GM19043 (cell line): Measurements from ENCODE around the gene PEX11A.

ENCODE experiments used
- ATAC-seq: cut with Tn5 transposase; IDR thresholded peaks from one replicate; pipeline ENCODE4 v1.9.1; 2021; ENCODE audit warnings: low read depth; ENCODE audit not compliant: unreplicated experiment

The PEX11A gene

DNA sequence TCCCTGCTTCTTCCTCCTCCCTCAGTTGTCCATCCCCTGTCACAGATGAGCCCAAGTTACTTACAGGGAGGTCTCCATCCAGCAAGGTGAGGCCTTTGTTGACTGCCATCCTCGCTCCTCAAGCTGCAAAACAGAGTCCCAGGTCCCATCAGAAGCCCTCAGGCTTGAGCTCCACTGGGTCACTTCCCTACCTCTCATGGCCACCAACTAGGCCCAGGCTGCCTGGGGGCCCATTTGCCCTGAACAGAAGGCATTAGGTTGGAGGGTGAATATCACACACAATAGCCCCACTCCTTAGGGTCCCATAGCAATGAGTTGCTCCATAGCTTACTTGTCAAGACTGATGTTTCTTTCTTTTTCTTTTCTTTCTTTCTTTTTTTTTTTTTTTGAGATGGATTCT lies 13.2 kb downstream of the PEX11A start:
- no peak for ATAC-seq

DNA sequence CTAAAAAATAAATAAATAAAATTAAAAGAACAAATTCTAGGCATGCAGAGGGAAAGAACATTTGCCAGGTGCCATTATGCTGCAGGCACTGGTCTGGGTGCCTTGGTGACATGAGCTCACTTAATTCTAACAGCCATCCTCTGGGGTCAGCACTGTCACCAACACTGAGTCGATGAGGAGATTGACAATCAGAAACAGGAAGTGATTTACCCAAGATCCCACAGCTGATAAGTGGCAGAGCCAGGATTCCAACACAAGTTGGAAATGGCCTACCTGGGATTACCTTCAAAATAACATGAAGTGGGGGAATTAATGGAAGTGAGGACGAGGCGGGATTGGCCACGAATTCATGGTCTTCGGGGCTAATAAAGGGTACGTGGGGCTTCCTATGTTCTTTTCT lies 14.9 kb downstream of the PEX11A start:
- ATAC-seq, result no peak

DNA sequence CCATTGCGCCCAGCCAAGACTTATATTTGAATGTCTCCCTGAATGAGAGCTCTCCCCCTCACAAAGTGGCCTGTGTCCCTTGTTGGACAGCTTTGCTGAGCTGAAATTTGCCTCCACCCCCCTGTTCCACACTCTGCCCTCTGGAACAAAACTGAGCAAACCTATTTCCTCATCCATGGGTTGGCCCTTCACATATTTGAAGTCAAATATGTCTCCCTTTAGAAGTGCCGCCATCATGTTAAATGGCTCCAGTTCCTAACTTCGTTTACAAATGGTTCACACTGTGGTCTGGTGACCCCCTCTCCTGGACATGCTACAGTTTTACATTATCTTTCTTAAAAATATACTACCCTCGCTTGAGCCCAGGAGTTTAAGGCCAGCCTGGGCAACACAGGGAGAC lies 16.0 kb downstream of the PEX11A start:
- no peak for ATAC-seq

DNA sequence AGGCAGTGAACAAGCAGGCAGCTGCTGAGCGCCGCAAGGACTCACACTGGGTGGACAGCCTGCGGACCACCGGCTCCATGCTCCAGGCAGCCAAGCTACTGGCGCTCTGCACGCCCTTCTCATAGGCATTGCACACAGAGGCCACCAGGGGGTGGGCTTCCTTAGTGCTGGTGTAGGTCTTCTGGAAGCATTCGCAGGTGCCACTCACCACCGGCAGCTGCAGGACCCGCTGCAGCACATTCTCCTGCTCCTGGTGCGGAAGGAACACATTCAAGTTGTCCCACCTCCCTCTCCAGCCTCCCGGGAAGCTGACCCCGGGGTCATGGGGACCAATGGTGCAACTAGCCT lies 17.4 kb downstream of the PEX11A start:
- ATAC-seq, result no peak

DNA sequence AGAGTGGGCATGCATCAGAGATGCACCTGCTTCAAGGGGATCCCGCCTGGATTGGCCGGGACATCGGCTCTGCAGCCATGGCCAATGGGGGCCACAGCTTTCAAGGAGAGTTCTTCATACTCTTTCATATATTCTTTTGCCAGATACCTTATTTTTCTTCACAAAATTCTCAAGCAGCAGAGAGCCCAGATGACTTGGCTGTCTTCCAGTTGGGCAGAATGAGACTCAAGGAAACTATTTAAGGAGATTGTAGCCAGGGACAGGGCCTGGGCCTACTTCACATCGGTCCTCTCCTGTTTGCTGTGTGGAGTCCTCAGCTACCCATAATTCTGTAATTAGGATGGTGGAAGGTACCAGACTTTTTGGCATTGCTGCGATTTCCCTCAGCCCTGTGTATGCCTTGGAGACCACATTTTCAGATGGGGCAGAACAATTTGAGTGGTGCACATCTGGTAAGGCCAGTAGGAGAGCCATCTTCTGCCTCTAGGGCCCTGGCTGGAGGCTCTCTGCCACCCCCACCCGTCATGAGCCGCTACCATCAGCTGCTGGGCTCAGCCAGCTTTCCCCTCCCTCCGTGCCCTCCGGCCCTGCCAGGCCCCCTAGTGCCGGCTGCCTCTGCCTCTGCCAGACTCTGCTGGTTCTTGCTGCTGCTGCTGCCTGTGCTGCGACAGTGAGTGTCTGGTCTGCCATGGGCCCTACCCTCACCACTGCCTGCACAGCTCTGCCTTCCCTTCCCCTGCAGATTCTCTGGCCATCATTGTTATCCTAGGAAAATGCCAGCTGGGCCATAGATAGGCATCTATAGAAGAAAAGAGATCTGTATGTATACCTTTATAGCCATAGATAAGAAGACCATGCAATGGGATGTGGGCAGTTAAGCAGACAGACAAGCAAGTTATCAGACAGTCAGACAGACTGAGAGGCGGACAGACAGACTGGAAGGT lies 18.1 kb downstream of the PEX11A start:
- no peak for ATAC-seq

DNA sequence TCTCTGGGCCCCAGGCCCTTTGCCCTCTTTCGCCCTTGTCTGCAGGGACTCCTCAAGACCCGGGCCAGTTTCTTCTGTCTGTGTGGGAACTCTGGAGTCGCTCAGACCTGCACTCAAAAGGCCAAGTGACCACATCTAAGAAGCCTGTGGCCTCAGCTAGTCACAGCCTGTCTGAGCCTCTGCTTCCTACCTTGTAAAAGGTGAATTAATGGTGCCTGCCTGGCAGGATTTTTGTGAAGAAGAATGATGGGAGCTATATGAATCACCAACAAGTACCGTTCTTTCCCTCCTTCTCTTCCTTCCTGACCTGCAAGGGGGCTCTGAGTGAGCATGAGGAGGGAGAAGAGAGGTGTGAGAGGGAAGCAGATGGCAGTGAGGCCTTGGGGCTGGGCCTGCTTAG lies 18.9 kb downstream of the PEX11A start:
- no peak for ATAC-seq

DNA sequence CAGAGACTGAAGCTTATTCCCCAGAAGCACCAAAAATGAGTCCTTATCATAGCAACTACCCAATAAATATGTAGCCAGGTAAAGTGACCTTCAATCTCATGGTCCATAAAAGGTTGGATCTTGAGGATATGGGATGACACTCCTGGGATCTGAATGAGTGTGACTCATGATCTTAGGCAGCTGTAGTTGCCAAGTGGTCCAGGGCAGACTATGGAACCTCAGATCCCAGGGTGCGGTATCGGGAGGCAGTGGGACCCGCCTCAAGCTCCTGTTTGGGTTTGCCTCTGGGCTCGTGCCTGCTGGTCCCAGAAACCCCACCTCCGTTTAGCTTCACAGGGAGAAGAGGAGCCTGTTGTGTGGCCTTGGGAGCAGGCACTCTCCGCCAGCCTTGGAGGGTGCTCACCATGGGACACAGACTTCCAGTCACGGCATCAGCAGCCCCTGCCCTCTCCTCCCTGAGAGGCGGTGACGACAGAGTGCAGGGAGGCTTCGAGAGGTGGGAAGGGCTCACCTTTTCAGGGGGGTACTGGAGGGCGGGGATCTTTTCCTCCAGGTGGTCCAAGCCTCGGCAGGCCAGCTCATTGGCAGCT lies 19.5 kb downstream of the PEX11A start:
- no peak for ATAC-seq

DNA sequence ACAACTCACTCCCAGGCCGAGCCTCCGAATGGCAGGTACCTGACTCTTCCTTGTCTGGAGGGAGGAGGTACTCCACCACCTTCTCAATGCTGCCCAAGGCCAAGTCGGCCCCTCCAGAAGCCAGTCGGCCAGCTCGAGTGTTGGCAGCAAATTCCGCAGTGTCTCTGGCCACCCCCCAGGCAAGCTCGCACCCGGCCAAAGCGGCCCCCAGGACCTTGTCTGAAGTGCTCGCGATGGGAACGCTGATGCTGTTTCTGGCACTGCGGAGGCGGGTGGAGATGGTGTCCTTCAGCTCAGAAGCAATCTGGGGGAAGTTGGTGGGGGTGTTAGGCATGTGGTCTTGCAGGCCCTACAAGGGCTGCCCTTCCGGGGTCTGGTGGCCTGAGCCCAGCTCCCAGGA lies 20.6 kb downstream of the PEX11A start:
- ATAC-seq, result no peak

DNA sequence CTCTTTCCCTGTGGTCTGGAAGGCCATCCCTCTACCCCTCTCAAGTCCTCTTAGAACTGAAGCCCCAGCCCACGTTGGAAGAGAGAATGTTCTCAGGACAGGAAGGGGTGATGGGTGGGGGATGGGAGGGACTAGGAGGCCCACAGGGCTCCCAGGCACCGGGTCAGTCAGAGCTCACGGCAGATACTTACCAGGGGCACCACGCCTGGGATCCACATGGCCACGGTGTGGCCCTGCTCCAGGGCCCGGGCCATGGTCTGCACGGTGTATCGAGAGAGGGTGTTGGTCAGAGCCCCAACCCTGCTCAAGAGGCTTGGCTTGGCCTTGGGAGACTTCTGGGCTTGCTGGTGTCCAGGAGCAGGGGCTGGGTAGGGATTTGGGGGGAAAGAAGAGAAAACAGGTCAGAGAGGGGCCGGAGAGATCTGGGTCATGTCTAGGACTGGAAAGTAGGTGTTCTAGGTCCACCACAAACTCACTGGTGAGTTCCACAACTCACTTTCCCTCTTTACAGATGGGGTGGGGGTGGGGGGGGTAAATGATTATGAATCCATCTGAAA lies 21.2 kb downstream of the PEX11A start:
- ATAC-seq, result no peak

DNA sequence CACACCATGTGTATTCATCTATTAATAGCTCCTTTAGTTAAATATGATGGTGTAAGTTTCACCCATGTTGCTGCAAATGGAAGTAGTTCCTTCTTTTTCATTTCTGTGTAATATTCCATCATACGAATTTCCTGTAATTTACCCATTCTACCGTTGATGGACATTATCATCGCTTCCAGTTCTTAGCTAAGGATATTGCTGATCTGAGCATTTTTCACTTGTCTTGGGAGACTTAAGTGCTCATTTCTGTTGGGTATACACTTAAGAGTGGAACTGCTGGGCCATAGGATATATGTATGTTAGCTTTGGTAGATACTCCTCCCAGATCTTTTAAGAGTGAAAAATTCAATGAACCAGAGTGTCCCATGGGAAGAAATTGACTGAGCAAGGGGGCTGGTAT lies 22.4 kb downstream of the PEX11A start:
- no peak for ATAC-seq

DNA sequence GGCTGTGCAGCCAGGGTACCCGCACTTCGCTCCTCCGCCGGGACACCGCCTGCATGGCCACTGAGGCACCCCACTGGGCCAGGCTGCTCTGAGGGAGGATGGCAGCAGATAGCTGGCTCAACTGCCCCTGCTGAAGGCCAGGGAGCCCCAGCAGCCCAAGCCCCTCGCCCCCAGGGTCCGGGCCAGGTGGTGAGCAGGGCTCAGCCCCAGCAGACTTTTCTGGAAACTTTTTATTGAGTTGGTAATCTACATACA lies 22.9 kb downstream of the PEX11A start:
- no peak for ATAC-seq

DNA sequence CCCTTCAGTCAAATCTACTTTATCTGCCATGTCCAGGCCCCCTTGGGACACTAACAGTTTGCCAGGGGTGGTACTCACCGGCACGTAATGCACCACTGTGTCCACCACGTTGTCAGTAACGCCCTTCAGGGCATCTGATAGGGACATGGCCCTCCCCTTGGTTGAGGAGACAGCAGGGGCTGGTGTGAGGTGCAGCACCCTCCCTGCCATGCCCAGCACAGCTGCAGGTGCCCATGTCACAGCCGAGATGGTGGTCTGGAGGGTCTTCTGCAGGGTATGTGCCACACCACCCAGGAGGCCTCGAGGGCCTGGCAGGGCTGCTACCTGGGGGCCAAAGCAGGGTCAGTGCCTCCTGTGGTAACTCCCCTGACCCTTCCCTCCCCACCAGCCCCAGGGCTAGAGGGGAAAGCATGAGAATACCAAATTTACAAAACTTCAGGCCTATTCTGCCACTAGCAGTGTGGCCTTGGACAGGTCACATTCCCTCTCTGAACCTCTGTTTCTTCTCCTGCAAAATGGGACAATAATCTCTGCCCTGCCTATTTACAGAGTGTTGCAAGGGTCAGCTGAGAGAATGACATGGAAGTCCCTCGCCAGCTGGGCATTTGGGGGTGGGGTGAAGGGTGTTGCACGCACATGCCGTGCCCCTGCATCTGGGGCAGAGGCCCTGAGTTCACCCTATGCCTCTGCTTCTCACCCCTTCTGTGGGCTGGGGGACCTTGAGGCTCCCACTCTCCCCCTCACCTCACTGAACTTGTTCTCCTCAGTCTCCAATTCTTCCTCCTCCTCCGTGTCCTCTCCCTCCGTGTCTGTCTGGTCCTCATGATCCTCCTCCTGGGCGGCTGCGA lies 23.5 kb downstream of the PEX11A start:
- ATAC-seq, result no peak

DNA sequence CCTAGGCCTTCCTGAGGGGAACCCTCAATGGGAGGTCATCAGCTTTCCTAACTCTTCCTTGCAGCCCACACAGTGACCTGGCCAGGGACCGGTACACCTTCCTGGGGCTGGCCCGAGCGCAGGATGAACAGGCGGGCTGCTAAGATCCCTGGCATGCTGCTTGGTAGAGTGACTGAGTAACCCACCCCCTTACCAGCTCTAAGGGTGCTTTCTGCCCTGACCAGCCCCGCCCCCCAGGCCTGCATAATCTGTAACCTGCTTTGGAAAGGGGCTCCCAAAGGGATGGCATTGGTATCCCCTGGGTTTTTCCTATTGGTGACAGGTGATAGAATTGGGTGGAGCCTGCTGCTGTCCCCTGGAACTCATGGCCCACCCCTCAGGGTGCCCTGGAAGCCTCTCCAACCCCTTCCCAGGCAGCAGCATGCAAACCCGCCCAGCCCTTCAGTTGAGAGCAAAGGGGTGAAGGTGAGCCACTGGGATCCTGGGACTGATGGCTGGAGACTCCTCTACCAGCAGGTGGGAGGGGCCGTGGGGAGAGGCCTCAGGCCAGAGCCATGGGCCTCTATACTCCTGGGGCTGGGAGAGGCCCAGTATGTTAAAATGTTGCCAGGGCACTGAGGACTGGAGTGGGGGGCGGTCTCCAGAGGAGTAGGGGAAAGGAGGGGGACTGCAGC lies 24.2 kb downstream of the PEX11A start:
- no peak for ATAC-seq

DNA sequence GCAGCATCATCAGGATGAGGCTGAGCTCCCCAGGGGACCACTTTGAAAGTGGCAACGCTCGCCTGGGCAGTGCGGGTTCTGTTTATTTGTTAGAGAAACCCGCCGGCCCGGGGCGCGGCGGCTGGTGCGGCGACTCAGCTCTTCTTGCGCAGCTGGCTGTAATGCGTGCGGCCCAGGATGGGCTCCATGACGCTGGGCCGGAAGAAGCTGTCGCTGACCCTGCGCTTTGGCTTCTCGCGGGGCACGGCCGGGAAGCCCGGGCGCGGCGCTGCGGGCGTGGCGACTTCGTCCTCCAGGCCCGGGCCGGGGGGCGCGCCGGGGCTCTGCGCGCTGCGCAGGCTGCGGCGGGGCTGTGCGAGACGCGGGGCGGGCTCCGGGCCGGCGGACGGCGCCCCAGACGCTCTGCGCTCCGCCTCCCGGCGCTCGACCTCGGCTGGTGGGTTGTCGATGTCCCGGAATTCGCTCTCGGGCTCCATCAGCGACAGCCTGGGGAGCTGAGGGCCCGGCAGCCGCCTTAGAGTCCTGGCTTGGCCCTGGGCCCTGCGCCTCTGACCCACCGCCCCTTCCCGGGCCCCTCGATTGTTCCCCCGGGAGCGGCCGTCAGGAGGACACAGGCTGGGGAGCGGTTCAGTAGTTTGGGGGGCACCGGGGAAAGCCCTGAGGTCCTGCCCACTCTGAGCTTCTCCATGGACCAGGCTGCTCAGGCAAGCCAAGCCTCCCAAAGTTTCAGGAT lies 24.9 kb downstream of the PEX11A start:
- no peak for ATAC-seq

DNA sequence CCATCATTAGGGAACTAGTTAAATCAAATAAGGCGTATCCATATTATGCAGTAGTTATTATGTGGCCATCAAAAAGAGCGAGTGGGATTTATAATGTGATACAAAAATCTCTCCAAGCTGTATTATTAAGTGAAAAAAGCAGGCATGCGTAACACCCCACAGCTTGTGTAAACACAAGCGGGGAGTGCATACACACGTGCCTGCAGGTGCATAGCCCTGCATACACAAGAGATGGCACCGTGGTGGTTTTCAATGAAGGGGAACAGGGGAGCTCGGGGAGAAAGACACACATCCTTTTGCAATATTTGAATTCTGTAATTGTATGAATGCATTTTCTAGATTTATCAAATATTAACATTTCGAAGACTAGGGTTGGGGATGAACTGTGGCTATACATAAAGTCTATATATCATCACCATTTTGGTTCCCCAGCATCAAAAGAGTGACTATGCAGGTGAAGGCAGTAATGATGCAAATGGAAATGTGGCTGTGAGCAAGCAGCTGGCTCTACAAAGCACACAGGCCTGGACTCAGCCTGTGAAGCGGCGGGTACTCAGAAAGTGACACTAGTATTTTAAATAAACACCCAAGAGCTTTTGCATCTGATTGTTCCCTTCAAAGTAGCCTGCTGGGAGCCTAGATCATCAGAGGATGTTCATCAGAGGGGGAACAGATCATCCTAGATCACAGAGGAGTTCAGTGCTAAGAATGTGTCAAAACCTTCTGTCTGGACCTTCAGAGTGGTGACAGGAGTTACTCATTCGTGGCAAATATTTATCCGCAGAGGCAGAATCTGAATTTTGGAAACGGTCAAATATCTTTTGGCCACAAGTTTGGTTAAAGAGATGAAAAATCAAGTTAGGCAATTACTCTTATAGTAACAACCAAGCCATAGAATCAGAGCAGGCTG lies 25.9 kb downstream of the PEX11A start:
- no peak for ATAC-seq

DNA sequence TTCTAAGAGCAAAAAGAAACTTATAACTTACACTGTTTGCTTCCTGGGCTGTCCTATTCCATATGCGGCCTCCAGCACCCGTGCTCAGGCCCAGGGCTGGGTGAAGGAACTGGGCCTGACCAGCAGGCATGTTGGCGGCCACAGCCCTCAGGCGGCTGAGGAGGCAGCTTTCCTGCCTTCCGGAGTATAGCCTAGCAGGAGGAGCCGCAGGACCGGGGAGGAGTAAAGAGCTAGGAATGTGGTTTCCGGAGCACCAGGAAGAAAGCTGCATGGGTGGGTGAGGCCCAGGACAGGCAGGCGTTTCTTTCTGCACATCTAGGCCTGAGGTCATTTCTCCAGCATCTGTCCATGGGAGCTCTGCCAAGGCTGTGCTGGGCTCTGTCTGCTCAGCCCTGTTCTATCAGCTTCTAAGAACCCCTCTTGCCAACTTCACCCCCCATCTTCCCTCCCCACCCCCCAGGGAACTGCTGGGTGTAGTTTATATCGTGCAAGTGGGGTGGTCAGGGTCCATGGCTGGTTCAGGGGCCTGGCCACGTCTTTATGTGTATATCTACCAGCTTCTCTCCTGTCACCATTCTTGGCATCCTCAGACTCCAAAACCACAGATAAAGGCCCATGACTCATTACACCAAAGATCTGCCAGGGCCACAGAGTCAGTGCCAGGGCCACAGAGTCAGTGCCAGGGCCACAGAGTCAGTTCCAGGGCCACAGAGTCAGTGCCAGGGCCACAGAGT lies 27.5 kb downstream of the PEX11A start:
- no peak for ATAC-seq

DNA sequence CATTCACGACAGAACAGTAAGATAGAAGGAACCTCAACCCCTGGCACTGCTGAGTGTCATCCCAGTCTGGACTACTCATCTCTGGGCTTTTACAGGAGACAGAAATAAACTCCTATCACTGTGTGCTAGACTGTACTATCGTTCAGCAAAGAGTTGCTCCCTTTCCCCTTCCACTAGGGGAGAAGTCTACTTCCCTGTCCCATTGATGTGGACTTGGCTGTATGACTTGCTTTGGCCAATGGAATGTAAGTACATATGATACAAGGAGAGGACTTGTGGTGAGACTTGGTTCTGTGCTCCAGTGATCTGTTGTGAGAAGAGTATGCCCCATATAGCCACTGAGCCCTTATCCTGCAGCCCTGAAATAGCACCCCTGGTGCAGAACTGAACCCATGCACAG lies 30.0 kb downstream of the PEX11A start:
- no peak for ATAC-seq

DNA sequence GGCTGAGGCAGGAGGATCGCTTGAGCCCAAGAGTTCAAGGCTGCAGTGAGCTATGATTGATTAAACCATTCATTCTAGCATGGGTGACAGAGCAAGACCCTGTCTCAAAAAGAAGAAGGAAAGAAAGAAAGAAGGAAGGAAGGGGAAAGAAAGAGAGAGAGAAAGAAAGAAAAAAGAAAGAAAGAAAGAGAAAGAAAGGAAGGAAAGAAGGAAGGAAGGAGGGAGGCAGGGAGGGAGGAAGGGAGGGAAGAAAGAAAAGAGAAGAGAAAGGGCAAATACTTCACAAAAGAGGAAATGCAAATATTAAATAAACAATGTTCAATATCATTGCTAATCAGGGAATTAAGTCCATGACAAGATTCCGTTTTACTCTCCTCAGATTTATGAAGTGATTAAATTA lies 31.3 kb downstream of the PEX11A start:
- ATAC-seq, result no peak
